ENCODE results near the gene TBX4. TPM values are rescaled to one million over a fixed set of nuclear protein-coding genes. Genes with fewer than 3 reads are reported as not detected.
"Not testable (repeated sequence)": the region's sequence is repeated elsewhere in the genome, so short reads cannot be mapped to it uniquely, and the experiment has no call there.

TBX4 gene
- total and polyA plus RNA-seq, 2 experiments from 2014 or later, result not detected

- H3K9me3 Mint-ChIP-seq; H3K79me2 ChIP-seq (replicated peaks; ENCODE audit: insufficient read depth); H3K4me1 Mint-ChIP-seq; H3F3A ChIP-seq (replicated peaks; ENCODE audit: low read depth); H3K4me3 ChIP-seq; H3K4me3 Mint-ChIP-seq; DNase-seq (ENCODE audit: low spot score); H3K4me2 ChIP-seq; H3K4me1 ChIP-seq (ENCODE audit: insufficient read depth); H3K9me2 ChIP-seq (ENCODE audit: insufficient read depth); ATAC-seq; H2AFZ ChIP-seq; H4K20me1 ChIP-seq (replicated peaks; ENCODE audit: insufficient read depth); H3K36me3 ChIP-seq (ENCODE audit: insufficient read depth); H3K27ac ChIP-seq (ENCODE audit: low read depth); H3K27ac Mint-ChIP-seq; H3K27me3 ChIP-seq (ENCODE audit: insufficient read depth); H3K27me3 Mint-ChIP-seq (ENCODE audit: insufficient read depth, low read depth, poor library complexity); H3K36me3 Mint-ChIP-seq (ENCODE audit: low read depth): not testable (repeated sequence)
These were observed 57.2 kb downstream of the TBX4 start for GRCh38 chr17:61509454-61509853.

GRCh38 chr17:61510237-61510636 lies 58.0 kb downstream of the TBX4 start:
- no peak for ATAC-seq
- H3K27ac Mint-ChIP-seq, result no peak overlapping the region

More at GRCh38 chr17:61510237-61510636, 58.0 kb downstream of the TBX4 start:
- Histone ChIP-seq H3K36me3 (ENCODE audit: insufficient read depth) (no peaks in the 10 kb centered on the region), H3K79me2 (replicated peaks; ENCODE audit: insufficient read depth) (no peaks in the 10 kb centered on the region), H3K27me3 (ENCODE audit: insufficient read depth) (no peaks in the 10 kb centered on the region), H3K4me1 (ENCODE audit: insufficient read depth) (no peaks in the 10 kb centered on the region), H3K4me2 (no peak overlapping the region), H3K4me3 (no peak overlapping the region), H3K9me2 (ENCODE audit: insufficient read depth) (no peaks in the 10 kb centered on the region), H4K20me1 (replicated peaks; ENCODE audit: insufficient read depth) (no peaks in the 10 kb centered on the region), H3F3A (replicated peaks; ENCODE audit: low read depth) (no peaks in the 10 kb centered on the region), H3K27ac (ENCODE audit: low read depth) (no peak overlapping the region), H2AFZ (no peak overlapping the region)
- Mint-ChIP-seq H3K4me3 (no peak overlapping the region), H3K36me3 (ENCODE audit: low read depth) (no peaks in the 10 kb centered on the region), H3K27me3 (ENCODE audit: insufficient read depth, low read depth, poor library complexity) (peaks cover 1% of the 10 kb centered on the region), H3K4me1 (peaks cover 9% of the 10 kb centered on the region), H3K9me3 (no peaks in the 10 kb centered on the region)
- no peak for TF ChIP-seq CREB1 (CRISPR knock-in tag; IDR thresholded peaks at IDR 0.05; ENCODE audit: low read depth)
- TF ChIP-seq STAT1 (IDR thresholded peaks at IDR 0.05; ENCODE audit: unreplicated experiment), result no peak
- TF ChIP-seq ZNF462 (CRISPR knock-in tag; IDR thresholded peaks at IDR 0.05), result no peak
- TF ChIP-seq ETS1 (IDR thresholded peaks at IDR 0.05), result no peak
- no peak for DNase-seq (ENCODE audit: low spot score)

All from GM23338 (cell line).